Effector CD4-positive, alpha-beta T cell (primary cell): ENCODE data around the gene DLGAP4.

Experiments used
- DNase-seq: peaks from one replicate; pipeline ENCODE4 v3.0.0-alpha.2; 2020
- total RNA-seq: gene quantifications from one replicate; lab custom pipeline; 2026; lab: John Stamatoyannopoulos, UW

DLGAP4 gene, protein sequence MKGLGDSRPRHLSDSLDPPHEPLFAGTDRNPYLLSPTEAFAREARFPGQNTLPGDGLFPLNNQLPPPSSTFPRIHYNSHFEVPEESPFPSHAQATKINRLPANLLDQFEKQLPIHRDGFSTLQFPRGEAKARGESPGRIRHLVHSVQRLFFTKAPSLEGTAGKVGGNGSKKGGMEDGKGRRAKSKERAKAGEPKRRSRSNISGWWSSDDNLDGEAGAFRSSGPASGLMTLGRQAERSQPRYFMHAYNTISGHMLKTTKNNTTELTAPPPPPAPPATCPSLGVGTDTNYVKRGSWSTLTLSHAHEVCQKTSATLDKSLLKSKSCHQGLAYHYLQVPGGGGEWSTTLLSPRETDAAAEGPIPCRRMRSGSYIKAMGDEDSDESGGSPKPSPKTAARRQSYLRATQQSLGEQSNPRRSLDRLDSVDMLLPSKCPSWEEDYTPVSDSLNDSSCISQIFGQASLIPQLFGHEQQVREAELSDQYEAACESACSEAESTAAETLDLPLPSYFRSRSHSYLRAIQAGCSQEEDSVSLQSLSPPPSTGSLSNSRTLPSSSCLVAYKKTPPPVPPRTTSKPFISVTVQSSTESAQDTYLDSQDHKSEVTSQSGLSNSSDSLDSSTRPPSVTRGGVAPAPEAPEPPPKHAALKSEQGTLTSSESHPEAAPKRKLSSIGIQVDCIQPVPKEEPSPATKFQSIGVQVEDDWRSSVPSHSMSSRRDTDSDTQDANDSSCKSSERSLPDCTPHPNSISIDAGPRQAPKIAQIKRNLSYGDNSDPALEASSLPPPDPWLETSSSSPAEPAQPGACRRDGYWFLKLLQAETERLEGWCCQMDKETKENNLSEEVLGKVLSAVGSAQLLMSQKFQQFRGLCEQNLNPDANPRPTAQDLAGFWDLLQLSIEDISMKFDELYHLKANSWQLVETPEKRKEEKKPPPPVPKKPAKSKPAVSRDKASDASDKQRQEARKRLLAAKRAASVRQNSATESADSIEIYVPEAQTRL
- total RNA-seq: 34.9 reads per million, percentile 60 among the genes with 10 or more reads in this experiment

DNA sequence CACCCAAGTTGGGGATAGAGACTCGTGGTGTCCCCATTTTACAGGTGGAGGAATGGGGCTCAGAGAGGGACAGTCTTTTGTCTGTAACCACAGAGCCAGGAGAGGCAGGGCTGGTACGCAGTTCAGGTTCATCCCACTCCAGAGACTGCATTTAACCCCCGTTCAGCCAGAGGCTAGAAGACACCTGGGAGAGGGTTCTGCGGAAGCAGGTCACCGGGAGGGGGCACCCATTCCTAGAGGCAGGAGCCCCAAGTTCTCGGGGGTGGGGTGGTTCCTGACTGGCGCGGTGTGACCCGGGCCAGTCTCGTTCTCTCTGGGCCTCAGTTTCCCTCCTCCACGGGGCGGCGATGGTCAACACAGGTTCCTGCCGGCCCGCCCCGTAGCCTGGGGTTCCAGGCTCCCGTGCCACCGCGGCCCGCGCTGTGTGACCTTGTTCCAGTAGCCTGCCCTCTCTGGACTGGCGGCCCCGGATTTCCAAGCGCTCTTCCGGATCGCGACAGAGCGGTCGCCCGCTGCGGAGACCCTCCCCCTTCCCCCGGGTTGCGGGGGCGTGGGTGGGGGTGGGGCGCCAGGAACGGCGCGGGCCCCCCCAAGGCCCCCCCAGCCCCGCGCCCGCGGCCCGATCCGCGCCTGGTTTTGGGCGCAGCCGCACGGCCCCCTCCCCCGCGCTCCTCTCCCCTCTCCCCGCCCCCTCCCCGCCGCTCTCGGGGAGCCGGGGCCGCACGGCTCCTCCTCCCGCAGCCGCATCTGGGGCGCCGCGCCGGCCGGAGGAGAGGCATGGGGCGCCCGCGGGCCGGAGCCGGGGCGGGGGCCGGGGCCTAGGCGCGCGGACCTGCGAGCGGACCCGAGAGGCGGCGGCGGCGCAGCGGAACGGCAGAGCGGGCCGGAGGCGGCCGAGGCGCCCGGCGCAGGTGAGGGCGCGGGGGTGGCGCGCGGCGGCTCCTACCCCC is at the start of gene DLGAP4:
DLGAP4 (plus strand) TSS at position 738 of the 950 bp plus-strand sequence. CDS start 125,379 bp downstream, outside the sequence.
- DNase-seq: no peak

DNA sequence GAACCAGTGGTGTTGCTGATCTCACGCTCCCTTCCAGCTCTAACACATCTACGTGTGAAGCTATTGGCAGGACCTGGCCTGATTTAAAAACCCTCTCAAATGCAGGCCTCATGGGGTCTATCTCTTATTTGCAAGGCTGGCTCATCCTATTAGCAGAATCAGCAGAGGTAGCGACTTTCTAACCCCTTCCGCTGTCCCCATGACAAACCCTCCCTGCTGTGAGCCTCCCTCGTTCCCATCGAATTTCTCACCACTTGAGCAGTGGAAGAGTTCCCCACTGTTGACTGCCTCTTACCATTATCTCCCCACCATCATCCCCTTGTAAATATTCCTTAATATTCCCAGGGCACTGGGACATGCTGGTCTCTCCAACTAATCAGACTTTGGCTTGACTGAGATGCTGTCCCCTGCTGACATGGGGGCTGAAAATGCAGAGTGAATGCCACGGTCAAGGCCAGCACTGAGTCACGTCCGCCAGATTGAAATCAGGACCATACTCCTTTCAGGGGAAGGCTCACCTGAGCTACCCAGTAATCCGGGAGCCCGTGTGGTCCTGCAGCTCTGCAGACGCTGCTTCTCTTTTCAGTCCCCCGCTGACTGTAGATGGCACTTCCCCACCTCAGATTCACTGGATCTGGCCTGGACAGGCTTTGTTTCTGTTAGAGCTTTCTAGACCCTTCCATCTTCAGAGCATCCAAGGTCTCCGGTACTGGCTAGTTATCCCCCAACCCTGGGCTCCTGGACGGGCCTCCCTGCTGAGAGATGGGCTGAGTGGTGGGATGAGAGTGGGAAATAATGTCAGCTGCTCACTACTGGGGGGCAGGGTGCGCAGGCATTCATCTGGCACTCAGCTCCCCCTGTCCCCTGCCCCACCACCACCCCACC is 46.7 kb upstream of the DLGAP4 start:
- DNase-seq: no peak

DNA sequence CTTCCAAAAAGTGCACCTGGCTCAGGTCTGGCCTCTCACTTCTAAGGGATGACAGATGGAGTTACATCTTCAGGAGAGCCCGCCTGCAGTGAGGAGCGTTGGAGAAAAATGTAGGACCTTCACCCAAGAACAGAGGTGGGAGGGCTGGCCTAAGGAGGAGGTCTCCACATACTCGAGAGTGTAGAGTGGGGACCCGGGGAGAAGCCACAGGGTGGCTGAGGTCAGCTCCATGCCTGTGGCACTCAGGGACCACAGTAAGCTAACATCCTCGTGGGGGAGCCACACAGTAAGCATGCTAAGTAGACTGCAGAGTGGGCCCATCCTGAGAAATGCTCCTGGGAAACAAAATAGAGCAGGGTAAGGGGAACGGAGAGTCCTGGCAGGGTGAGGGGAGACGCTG is 45.8 kb upstream of the DLGAP4 start:
- no peak for DNase-seq

DNA sequence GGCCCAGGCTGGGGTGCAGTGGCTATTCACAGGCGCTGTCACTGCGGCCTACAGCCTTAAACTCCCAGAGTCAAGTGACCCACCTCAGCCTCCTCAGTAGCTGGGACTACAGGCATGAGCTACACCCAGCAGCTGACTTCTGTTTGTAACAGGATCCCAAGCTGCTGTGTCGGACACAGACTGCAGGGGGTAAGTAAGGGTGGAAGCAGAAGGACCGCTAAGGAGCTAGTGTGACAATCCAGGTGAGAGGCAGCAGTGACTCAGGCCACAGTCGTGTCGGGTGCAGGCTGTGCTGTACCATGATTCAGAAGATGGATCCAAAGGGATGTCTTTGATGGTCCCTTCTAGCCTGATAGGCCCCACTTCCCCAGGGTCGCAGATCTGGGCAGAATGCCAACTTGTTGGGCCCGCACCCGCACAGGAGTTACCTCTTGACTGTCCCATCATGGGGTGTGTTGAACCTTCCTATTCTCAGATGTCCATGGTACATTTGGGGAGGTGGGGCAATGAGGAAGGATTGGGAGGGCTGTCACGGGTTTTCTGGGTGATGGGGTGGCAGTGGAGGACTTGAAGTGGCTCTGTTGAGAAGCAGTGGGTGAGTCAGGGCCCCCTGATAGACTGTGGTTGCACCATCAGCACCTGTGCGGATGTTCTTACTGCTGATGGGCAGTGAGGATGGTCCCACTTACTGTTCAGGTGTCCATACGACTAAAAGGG is 44.6 kb upstream of the DLGAP4 start:
- no peak for DNase-seq

DNA sequence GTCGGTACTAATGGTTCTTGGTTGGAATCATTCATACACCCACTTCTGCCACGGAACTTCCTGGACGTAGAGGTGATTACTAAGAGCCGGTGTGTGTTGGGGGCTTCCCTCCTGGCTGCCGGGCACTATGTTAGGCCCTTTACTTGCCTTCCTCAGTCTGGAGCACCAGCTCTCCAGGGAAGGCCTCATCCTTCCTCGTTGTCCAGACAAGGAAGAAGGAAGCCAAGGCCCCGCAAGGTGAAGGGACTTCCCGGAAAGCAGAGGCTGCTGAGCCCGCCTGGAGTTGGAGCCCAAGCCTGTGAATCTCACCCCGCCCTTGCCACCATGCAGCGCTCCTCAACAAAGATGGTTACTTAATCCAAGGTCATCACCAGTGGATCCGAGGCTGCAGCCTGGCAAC is 43.7 kb upstream of the DLGAP4 start:
- no peak for DNase-seq

DNA sequence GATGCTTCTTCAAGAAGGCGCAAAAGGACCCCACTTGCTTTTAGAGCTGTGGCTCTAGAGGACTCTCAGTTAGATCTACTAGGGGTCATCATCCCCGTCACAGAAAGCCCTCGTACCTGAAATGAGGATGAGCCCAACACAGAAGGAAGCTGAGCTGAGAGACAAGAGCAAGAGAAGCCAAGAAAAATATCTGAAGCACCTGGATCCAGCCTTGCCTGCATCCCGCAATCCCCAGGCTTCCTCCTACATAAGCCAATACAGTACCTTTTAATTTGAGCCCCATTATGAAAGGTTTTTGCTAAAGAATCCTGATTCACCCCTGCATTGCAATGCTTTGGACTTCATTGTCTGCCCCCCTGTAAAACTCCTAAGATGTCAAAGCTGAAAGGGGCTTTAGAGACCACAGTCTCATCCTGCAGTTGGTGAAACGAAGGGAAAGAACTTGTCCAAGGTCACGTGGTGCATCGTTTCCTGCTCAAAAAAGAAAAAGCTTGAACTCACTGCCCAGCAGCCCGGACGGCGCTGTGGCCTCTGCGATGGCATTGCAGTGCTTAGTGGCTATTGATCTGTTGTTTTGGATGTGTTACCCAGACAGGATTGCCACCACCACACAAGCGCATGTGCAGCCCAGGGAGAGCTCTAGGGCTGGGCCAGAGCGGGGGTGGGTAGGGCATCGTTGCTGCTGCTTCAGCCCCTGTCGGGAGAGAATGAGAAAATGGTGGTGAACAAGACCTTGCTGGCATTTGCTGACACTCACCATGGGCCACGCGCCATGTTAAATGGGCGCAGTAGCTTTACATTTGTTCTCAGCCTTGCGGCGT is 41.5 kb upstream of the DLGAP4 start:
- DNase-seq: no peak

DNA sequence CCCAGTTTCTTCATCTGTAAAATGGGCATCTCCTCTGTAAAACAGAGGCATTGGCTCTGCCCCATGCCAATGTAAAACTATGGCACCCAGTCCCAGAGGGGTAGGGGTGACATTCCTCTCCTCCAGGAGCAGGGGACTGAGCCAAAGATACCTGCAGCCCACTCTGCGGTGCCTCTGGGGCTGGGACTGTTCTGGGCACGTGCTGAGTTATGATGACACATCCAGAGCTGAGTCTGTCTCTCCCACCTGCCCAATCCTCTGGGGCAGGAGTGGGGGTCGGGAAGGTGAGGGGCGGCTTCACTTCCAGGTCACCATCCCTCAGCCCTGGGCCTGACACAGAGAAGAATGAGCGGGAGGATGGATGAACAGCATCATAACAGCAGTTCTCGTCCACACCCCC is 40.0 kb upstream of the DLGAP4 start:
- DNase-seq: no peak

DNA sequence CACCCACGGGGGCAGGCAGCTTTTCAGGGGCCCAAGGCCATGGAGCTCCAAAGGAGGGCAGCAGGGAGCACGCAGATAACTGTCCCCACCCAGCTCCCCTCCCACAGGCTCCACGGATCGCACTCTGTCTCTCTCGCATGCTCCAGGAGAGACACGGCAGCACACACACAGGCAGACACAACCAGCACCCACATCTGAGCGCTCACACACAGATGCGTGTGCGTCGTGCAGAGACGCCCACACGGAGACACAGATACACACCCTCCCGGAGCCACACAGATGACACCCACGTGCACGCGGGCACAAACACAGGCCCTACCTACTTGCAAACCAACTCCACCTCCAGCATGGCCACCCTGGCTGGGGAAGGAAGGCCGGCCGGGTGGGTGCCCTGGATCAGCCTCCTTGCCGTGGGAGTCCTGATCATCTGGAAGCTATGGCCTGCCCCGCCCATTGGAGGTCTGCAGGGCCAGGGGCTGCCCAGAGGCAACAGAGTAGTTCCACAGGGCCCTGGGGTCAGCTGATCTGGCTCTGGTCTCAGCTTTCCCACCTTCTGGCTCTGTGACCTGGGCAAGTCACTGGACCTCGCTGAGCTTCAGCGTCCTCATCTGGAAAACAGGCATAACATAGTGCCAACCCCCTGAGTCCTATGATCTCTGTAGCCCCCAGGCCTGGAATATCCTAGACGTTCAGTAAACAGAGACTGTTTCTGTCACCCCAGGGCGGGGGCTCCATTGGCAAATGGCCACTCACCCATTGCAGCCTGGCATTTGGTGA is 38.3 kb upstream of the DLGAP4 start:
- DNase-seq: no peak

DNA sequence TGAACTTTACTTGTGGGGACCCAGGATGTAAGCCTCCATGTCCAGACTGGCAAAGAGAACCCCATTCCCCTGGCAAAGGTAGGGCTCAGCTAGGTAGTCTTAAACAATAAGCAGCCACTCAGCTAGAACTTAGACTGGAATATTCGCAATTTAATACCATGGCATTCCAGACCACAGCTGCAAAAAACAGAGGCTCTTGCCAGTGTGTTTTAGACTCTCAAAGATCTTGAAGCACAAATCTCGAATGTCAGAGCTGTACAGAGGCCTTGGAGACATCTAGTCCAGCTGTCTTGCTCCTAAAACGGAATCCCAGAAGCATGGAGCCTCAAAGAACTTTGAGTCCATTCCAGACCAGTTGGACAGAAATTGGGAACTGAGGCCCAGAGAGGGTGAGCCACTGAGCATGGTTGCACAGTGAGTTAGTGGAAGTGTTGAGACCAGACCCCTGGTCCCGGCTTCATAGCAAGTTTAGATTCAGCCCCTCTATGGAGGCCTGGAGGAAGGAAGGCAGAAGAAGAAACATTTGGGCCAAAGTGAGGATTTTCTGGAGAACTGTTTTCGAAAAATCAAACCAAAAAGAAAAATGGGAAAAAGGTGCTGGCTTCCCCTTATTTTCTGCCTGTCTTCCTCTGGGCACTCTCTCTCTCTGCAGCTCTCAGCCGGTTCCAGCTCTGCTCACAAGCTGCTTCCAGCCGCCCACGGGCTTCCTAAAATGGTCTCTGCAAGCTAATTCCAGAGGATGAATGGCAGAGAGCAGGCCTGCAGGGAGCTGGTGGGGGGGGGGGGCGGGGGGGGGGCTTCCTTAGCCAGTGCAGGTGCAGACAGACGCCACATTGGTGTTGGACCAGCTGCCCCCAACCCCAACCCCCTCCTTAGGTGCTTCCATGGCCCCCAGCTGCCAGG is 37.4 kb upstream of the DLGAP4 start:
- DNase-seq: no peak

DNA sequence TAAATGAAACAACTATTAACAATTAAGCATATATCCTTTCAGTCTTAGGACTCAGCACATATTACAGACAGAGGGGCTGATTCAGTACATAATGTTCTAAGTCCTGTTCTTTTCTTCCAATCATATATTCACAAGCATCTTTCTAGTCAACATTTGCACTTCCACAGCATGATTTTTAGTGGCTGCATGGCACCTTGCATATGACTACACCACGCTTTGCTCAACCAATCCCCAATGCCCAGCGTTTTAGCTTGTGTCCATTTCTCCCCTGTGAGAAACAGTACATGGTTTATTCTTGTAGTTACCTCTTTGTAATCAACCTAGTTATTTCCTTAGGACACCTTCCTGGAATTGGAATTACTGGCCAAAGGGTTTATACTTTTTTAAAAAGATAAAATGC is 36.6 kb upstream of the DLGAP4 start:
- DNase-seq: no peak

DNA sequence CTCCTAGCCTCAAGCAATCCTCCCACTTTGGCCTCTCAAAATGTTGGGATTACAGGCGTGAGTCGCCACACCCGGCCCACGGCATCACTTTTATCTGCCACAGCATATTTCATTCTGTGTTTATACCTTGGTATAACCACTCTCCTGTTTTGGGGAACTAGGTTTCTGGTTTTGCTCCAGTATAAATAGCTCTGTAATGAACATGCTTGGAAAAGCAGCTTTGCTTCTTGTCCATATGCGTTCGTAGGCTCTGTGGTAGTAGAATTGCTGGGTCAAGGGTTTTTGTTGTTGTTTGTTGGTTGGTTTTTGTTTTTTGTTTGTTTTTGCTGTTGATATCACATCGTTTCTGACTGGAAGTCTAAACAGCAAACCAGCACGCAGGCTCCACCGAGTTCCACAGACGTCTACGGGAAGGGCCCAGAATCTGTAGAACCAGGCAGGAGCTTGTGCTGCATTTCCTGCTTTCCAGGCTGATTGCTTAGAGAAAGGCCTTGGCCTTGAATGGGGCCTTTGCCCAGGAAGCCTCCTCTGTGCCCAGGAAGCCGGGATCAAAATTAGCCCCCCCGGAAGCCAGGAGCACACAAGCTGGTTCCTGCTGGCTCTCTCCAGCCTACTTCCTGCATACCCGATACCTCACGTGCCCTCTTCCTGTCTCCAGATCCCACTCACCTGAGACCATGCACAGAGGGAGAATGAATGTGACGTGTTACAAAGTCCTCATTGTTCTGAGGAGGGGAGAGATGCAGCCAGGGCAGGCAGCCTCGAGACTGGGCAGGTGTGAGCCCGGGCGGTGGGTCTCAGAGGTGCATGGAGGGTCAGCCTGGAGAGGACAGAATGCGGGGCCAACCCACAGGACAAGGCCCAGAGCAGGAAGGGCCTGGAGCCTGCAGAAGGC is 35.1 kb upstream of the DLGAP4 start:
- no peak for DNase-seq

DNA sequence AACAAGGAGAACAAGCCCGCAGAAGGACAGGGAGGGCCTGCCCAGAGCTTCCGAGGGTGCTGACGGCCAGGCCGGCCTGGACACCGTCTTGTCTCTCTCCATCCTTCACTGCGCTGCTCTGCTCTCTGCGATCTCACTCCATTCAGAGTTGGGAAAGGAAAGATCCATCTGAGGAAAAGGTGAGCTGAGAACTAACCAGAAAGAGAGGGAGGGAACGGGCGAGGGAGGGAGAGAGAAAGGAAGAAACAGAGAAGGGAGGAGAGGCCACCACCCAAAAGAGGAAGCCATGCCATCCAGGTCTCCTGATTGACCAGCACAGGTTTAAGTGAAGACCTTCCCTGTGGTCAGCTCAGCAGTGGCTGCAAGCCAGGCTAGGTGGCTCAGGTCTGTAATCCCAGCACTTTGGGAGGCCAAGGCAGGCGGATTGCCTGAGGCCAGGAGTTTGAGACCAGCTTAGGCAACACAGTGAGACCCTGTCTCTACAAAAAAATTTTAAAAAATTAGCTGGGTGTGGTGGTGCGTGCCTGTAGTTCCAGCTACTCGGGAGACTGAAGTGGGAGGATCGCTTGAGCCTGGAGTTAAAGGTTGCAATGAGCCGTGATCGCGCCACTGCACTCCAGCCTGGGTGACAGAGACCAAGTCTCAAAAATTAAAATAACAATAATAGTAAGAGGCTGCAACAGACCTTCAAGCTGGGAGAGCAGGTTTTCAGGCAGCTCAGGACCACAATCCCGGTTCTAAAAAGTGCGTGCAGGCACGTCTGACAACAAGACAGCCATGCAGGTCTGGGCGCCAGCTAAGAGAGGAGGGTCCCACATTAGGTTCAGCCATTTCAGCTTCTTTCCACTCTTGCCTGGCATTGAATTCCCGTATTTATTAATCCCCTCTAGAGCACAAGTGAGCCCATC is 34.2 kb upstream of the DLGAP4 start:
- DNase-seq: no peak

DNA sequence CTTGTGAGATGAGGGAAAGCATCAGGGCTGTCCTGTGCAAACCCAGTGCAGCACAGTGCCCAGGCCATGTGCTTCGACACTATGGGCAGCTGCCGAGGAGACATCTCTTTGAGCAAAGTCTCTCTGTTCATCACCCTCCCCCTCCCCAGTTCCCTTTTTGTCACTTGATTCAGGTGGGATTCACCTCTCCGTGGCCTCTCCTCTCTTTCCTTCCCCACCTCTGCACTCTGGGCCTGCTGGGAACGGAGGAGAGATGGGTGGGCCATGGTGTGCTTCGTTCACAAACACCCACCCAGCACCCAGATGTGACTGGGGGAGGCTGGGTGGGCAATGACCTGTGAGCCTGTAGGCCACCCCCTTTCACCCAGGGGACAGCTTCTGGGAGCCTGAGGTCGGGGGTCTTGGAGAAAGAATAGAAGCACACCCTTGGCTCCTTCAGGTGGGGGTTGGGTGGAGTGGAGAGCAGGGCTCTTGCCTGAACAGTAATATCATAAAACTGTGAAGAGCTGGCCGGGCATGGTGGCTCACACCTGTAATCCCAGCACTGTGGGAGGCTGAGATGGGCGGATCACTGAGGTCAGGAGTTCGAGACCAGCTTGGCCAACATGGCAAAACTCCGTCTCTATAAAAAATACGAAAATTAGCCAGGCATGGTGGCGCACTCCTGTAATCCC is 33.5 kb upstream of the DLGAP4 start:
- no peak for DNase-seq

DNA sequence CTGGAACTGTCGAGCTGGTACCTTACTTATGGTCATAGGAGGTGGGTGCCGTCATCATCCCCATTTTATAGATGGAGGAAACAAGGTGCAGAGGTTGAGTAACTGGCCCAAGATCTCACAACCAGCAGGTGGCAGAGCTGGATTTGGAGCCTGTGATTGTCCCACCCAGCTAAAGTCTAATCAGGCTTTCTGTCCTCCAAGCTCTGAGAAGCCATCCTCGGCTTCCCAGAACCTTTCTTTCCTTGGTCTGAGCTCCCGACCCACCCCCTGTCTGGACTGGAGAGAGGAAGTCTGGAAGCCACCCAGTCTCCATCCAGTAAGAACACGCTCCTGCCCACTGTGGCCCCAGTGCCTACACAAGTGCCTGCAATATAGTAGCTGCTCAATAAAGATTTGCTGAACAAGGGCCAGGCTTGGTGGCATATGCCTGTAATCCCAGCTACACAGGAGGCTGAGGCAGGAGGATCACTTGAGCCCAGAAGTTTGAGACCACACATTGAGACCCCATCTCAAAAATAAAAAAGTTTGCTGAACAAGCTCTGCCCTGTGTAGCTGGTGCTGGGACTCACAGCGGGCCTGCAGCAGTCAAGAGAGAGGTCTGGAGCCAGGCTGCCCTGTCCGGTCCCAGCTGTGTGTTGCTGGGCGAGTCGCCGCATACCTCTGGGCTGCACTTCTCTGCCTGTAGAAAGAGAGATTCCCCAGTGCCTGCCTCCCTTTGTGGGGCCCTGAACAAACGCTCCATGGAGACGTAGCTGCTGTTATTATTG is 32.5 kb upstream of the DLGAP4 start:
- DNase-seq: no peak
